Upper lobe of right lung (tissue), 1 donor: ENCODE data around the gene CFAP43. TPM values are rescaled to one million over a fixed set of nuclear protein-coding genes. Genes with fewer than 3 reads are reported as not detected.
A peak's percentile ranks its signal among the peaks of the same experiment; 100 is the strongest.

Experiments
- ATAC-seq: fragments of 200-7000 bp; cut with Tn5 transposase; one replicate; pipeline ENCODE4 v1.9.1; 2020; ENCODE audit warnings: mild to moderate bottlenecking, moderate library complexity
- DNase-seq: peaks from one replicate; pipeline ENCODE4 v3.0.0-alpha.2; 2020
- H3K27ac ChIP-seq: fragments of 200-600 bp; one replicate; pipeline ENCODE4 v1.8.0; 2022
- H3K27me3 ChIP-seq: fragments of 200-600 bp; one replicate; pipeline ENCODE4 v1.8.0; 2022; ENCODE audit warnings: mild to moderate bottlenecking
- H3K36me3 ChIP-seq: fragments of 200-600 bp; one replicate; pipeline ENCODE4 v1.8.0; 2022
- H3K4me1 ChIP-seq: fragments of 200-600 bp; one replicate; pipeline ENCODE4 v1.8.0; 2022
- H3K4me3 ChIP-seq: fragments of 200-600 bp; one replicate; pipeline ENCODE4 v1.8.0; 2022; ENCODE audit warnings: mild to moderate bottlenecking
- H3K9me3 ChIP-seq: fragments of 200-600 bp; one replicate; pipeline ENCODE4 v1.8.0; 2022
- intact Hi-C: fragments of 100-400 bp; cut with DNase I; formaldehyde crosslinking; loops from one replicate; pipeline ENCODE4 v1.11.0; 2022
- total RNA-seq: library from RNA; stranded (reverse); fragmentation: NEBNext Ultra II Directional; extraction: Animal tissue kit (Norgen Biotek cat#: 25700); gene quantifications from one replicate; pipeline ENCODE4 v1.2.1, GENCODE V29; 2021
- TF ChIP-seq, protein P1 (sequence below): fragments of 200-600 bp; IDR thresholded peaks from one replicate; pipeline ENCODE4 v1.8.0; 2022; ENCODE audit warnings: antibody characterized with exemption
- donor health status: DM: no; HTN: yes; CAD: no; lungs with severe emphysema.

The CFAP43 gene
- total RNA-seq, 1 donor from 2014 or later: 0.75 TPM

DNA sequence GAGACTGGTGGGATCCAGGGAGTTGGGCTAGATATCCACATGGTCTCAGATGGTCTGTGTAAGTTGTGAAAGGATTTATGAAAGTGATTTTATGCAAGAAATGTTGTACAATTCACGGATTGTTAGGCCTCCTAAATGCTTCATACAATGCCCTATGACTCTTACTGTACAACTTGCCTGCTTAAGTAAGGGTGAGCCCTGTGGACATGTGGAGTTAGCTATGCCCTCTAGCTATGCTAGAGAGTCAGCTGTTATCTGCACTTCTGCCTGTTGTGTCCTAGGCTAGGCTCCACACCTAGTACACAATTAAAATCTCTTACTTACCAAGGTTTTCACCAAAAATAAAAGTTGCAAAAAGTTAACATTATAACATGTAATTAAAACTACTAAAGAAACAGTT lies 1.7 kb upstream of the CFAP43 start:
- Histone ChIP-seq H3K27ac (no peak overlapping the region), H3K4me1 (peaks cover 4% of the 10 kb centered on the region), H3K4me3 (no peak overlapping the region), H3K36me3 (no peaks in the 10 kb centered on the region), H3K9me3 (no peaks in the 10 kb centered on the region), H3K27me3 (no peaks in the 10 kb centered on the region)
- ATAC-seq (no peak), DNase-seq (no peak)
- TF ChIP-seq, protein P1, sequence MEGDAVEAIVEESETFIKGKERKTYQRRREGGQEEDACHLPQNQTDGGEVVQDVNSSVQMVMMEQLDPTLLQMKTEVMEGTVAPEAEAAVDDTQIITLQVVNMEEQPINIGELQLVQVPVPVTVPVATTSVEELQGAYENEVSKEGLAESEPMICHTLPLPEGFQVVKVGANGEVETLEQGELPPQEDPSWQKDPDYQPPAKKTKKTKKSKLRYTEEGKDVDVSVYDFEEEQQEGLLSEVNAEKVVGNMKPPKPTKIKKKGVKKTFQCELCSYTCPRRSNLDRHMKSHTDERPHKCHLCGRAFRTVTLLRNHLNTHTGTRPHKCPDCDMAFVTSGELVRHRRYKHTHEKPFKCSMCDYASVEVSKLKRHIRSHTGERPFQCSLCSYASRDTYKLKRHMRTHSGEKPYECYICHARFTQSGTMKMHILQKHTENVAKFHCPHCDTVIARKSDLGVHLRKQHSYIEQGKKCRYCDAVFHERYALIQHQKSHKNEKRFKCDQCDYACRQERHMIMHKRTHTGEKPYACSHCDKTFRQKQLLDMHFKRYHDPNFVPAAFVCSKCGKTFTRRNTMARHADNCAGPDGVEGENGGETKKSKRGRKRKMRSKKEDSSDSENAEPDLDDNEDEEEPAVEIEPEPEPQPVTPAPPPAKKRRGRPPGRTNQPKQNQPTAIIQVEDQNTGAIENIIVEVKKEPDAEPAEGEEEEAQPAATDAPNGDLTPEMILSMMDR: no peak
- intact Hi-C loops: no loop called here

DNA sequence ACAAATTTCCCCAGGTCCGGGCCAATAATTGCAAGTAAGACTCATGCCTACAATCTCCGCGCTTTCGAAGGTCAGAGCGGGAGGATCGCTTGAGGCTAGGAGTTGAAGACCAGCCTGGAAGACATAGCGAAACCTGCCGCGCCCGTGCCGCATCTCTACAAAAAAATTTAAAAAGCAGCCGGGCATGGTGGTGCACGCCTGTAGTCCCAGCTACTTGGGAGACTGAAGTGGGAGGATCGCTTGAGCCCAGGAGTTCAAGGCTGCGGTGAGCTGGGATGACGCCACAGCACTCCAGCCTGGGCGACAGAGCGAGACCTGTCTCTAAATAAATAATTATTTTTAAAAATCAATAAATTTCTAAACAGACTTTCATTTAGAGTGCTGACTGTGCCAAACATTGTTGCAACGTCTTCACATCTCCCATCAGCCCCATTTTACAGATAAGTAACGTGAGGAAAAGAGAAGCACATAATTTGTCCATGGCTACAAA lies 494 bp upstream of the CFAP43 start:
- intact Hi-C loops: no loop called here
- Histone ChIP-seq H3K4me3 (peak overlapping the region; percentile 73), H3K4me1 (peaks cover 4% of the 10 kb centered on the region), H3K27ac (no peak overlapping the region), H3K27me3 (no peaks in the 10 kb centered on the region), H3K9me3 (no peaks in the 10 kb centered on the region), H3K36me3 (no peaks in the 10 kb centered on the region)
- peak; percentile 63 for DNase-seq
- TF ChIP-seq, protein P1: no peak
- peak; percentile 8 for ATAC-seq

DNA sequence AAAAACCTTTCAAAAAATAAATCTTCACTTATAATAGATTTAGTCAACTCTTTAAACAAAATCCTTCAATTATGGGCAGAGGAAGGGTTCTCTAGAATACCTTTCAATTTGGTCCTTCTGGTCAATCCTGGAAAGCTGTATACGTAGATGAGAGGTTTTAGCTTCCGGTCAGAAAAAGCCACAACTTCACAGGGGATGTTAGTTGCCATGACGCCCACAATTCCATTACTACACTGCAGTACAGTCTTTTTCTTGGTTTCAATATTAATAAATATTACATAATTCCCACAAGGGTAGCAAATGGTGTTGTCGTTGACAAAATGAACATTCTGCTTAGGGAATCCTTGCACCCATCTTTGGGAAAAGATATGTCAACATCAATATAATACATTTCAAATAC lies 1.7 kb downstream of the CFAP43 start:
- intact Hi-C loops: no loop called here
- Histone ChIP-seq H3K4me3 (no peak overlapping the region), H3K9me3 (no peaks in the 10 kb centered on the region), H3K4me1 (peaks cover 4% of the 10 kb centered on the region), H3K36me3 (no peaks in the 10 kb centered on the region), H3K27ac (no peak overlapping the region), H3K27me3 (no peaks in the 10 kb centered on the region)
- ATAC-seq (no peak), DNase-seq (no peak)
- TF ChIP-seq, protein P1: no peak

DNA sequence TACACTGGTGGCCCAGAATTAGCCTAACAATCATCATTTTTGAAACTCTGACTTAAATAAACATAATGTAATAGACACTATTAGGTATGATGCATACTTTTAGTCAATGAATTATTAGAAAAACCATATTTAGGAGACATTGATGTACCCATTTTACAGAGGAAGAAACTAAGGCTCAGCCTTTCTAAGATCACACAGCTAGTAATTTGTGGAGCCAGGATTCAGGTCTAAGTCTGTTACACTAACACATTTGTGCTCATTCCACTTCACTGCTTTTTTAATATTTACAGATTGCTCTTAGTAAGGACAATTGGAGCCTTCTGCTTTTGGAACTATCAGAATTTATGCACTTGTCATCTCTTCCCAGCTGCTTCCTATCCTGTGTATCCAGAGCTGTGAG lies 8.9 kb downstream of the CFAP43 start:
- Histone ChIP-seq H3K36me3 (no peaks in the 10 kb centered on the region), H3K27ac (no peak overlapping the region), H3K4me3 (no peak overlapping the region), H3K27me3 (no peaks in the 10 kb centered on the region), H3K4me1 (no peaks in the 10 kb centered on the region), H3K9me3 (no peaks in the 10 kb centered on the region)
- ATAC-seq (no peak), DNase-seq (no peak)
- intact Hi-C loops: no loop called here
- TF ChIP-seq, protein P1: no peak

DNA sequence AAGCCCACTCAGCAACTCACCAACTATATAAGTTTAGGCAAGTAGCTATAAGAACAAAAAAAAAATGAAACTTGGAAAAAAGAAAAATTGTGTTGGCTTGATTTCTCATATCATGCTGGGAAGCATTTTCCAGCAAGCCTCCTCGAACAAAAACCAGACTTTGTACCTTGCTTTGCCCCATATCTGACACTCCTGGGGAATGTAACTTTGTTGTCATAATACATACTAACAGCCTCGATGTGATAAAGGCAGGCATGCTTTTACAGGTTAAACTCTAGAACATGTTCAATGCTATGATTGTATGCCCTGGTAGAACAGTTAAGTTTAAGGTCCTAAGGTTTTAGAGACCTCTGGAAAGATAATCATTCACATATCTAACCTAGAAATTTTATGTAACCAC lies 11.6 kb downstream of the CFAP43 start:
- H3K27ac ChIP-seq: no peak overlapping the region
- H3K27me3 ChIP-seq: no peaks in the 10 kb centered on the region
- DNase-seq (no peak), ATAC-seq (no peak)
- no peaks in the 10 kb centered on the region for H3K4me1 ChIP-seq
- TF ChIP-seq, protein P1: no peak
- H3K4me3 ChIP-seq: no peak overlapping the region
- intact Hi-C loops: no loop called here
- no peaks in the 10 kb centered on the region for H3K36me3 ChIP-seq
- H3K9me3 ChIP-seq: no peaks in the 10 kb centered on the region

DNA sequence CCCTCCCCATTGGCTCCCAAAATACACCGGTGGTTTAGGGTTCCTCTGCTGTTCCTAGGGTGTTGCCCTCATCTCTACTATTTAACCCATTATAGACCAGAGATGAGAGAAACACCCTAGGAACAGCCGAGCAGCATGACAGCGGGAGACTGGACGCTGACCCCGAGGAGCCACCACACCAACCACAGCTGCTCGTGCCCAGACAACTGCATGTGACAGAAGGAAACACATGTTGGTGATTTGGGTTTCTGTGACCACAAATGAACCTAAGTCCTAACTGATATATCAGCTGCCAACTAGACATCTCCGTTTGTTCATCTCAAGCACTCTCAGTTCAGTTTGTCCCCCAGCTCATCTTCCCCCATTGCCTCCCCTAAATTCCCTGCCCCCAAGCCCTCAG lies 13.4 kb downstream of the CFAP43 start:
- no peaks in the 10 kb centered on the region for H3K4me1 ChIP-seq
- DNase-seq (no peak), ATAC-seq (no peak)
- TF ChIP-seq, protein P1: no peak
- no peak overlapping the region for H3K4me3 ChIP-seq
- H3K9me3 ChIP-seq: no peaks in the 10 kb centered on the region
- intact Hi-C loops: no loop called here
- H3K27me3 ChIP-seq: no peaks in the 10 kb centered on the region
- no peak overlapping the region for H3K27ac ChIP-seq
- no peaks in the 10 kb centered on the region for H3K36me3 ChIP-seq
